ENCODE measurements around the gene FADS6.

DNA sequence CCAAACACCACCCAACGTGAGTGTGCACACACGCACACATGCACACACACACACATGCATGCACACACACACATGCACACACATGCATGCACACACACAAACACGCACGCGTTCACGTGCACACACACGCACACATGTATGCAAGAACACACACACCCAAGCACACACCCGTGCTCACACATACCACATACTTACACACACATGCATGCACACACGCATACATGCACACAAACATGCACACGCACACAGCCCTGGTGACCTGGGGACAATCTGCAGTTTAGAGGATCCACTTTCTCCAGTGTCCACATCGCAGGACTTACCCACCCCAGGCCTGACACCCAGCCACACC lies 23.4 kb upstream of the FADS6 start:
- TF ChIP-seq SIN3A (IDR thresholded peaks at IDR 0.05; ENCODE audit: borderline replicate concordance, insufficient read depth, low read depth, low read length) = no peak
- TF ChIP-seq, protein P1, sequence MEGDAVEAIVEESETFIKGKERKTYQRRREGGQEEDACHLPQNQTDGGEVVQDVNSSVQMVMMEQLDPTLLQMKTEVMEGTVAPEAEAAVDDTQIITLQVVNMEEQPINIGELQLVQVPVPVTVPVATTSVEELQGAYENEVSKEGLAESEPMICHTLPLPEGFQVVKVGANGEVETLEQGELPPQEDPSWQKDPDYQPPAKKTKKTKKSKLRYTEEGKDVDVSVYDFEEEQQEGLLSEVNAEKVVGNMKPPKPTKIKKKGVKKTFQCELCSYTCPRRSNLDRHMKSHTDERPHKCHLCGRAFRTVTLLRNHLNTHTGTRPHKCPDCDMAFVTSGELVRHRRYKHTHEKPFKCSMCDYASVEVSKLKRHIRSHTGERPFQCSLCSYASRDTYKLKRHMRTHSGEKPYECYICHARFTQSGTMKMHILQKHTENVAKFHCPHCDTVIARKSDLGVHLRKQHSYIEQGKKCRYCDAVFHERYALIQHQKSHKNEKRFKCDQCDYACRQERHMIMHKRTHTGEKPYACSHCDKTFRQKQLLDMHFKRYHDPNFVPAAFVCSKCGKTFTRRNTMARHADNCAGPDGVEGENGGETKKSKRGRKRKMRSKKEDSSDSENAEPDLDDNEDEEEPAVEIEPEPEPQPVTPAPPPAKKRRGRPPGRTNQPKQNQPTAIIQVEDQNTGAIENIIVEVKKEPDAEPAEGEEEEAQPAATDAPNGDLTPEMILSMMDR (IDR thresholded peaks at IDR 0.05) = no peak
- TF ChIP-seq POLR2AphosphoS5 (IDR thresholded peaks at IDR 0.05; ENCODE audit: low read depth, low read length) = no peak
- no peak for TF ChIP-seq TCF7L2 (IDR thresholded peaks at IDR 0.05; ENCODE audit: low read depth, low read length)

All from Panc1 (cell line).